ENCODE data around the gene PRF1.

The PRF1 gene

DNA sequence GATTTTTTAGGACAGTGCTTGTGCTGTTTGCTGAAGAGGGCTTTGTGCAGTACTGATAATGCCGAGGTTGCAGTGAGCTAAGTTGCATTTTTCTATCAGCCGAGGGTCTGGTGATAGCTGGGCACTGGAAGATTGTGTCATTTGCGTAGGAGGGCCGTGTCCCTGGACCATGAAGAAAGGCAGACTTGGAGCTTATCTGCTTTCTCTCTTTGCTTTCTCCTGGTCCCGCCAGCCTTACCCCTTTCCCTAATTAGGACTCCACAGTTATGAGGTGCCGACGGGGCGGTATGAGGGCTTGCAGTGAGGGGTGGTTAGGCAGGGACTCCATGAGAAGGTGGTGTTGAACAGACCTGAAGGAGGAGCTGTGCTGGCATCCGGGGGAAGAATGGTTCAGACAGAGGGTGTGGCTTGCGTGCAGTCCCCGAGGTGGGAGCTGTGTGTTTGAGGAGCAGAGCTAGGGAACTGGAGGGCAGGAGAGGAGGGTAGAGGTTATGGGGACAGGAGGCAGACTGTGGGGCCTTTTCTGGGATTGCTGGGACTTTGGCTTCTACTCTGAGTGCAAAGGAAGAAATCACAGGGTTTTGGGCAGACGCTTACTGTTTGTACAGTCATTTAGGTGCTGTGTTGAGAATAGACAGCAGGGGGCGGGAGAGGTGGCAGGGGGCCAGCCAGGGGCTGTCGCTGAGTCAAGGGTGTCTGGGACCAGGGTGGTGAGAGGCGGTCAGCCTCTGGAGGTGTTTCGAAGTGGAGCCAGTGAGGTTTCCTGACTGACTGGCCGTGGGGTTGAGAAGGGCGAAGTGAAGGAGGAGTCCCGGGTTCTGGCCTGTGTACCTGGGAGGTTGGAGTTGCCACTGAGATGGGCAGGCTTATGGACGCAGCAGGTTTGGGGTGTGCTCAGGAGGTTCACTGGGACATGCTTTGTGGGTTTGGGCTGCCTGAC lies 43.4 kb downstream of the PRF1 start:
- DNase-seq = no peak

DNA sequence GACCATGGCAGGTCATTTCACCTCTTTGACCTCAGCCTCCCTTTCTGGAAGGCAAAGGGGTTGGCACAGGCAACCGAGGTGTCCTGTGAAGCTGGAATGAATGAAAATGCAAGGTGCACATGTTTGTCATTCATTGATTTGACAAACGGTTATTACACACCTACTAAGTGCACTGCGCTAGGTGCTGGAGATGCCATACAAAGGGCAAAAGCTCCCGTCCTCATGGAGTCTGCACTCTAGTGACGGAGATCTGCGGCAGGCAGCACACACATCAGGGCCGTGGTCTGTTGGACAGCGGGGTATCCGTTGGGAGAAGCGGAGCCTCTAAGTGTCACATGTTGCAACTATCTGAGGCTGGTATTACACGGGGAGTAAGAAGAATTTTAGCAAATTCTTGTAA lies 44.2 kb downstream of the PRF1 start:
- DNase-seq = no peak

- DNase-seq = no peak
Observed at GRCh38 chr10:70557876-70558275, 44.7 kb downstream of the PRF1 start.

- no peak for DNase-seq
Observed at GRCh38 chr10:70557086-70557845, 45.3 kb downstream of the PRF1 start.

GRCh38 chr10:70555371-70555770 lies 47.2 kb downstream of the PRF1 start:
- DNase-seq = no peak

- DNase-seq = no peak
Observed at GRCh38 chr10:70552586-70552985, 50.0 kb downstream of the PRF1 start.

DNA sequence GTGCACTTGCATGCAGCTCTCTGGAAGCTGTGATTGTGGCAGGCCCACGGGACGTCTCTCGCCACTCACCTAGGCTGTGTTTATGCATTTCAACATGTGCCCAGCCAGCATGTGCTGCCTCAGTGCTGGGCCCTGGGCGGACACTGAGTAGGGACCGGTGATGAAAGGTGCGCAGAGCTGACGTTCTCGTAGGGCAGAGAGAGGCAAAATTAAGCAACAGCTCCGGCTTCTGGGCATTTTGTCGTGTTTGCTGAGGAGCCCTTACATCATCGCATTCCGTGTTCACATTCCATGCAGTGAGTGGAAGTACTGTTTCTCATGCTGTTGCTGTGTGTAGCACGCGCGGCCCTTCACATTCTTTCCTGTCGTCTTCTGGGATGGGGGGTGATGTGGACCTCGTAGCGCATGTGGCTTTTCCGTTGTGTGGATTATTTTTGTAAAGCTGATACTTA lies 50.5 kb downstream of the PRF1 start:
- no peak for DNase-seq

DNA sequence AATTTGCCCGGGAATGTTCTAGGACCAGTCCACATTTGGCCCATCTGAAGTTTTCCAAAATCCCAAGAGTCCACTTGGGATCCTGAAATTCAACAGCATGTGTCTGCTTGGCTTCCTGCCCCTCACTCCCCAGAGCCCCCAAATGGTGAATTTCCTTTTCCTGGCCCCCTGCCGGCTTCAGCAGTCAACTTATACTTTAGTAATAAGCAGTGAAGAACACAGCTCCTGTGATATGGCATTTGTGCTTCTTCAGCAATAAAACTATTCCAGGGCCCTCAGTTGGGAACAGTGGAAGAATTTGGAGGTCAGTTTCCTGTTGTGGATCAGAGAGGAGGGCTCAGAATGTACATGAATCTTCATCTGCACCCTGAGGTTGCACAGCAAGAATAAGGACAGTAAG lies 51.1 kb downstream of the PRF1 start:
- DNase-seq = no peak

- no peak for DNase-seq
Observed at GRCh38 chr10:70550459-70550858, 52.1 kb downstream of the PRF1 start.

DNA sequence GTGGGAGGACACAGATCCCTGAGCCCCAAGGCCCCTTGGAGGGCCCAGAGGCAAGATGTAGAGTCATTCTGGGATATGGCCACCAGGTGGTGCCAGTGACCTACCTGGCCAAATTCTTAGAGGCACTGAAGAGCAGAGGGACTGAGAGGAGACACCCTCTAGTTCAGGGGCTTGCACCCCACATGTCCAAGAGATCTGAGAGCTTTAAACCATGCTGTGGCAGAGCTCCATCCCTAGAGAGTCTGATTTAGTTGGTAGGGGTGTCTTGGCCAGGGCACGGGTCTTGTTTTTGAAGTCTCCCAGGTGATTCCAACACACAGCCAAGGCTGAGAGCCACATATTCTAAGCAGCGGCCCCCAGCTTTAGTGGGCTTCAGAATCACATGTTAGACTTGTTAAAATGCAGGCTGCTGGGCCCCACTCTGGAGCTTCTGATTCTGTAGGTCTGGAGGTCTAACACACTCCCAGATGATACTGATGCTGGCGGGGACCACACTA lies 52.5 kb downstream of the PRF1 start:
- no peak for DNase-seq

DNA sequence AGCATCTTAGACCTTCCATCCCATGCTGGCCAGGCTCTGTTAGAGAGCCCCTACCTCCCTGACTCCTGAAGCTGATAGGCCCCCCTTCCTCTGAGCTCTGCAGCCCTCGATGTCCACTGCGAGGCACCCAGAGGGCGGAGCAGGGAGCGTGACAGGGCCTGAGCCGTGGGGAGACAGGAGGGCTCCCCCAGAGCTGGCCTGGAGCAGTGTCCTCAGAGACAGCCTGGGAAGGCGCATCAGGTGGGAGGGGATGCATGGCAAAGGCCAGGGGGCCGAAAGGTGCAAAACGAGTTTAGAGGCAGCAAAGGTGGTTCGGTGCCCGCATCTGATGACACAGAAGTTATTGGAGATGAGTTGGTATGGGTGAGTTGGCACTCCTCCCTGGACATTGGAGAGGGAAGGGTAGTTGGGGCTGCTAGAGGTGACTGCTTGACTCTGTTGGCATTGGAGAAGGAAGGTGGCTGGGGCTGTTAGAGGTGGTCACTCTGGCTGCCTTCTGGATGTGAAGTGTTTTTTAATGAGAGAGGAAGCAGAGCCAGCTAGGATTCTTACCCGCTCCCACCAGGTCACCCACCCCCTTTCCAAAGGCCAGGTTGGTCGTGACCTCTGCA lies 53.1 kb downstream of the PRF1 start:
- no peak for DNase-seq

All from DMS79 (cell line).